Muscle layer of colon (tissue), 2 donors: Measurements from ENCODE around the gene TJP1.
"Not testable (repeated sequence)": the region's sequence is repeated elsewhere in the genome, so short reads cannot be mapped to it uniquely, and the experiment has no call there.

ENCODE experiments used
- H3K27ac ChIP-seq: one replicate; pipeline ENCODE4 v1.7.0; 2013; ENCODE audit warnings: low read depth, mild to moderate bottlenecking, low read length, moderate library complexity
- H3K27me3 ChIP-seq, 2 donors: one replicate each; pipeline ENCODE4 v1.7.0; 2013; ENCODE audit warnings: low read length in 2 of 2, mild to moderate bottlenecking in 2 of 2; ENCODE audit not compliant: insufficient read depth in 2 of 2, control insufficient read depth in 1 of 2
- H3K36me3 ChIP-seq: one replicate; pipeline ENCODE4 v1.7.0; 2013; ENCODE audit warnings: mild to moderate bottlenecking, low read length; ENCODE audit not compliant: insufficient read depth
- H3K4me1 ChIP-seq: one replicate; pipeline ENCODE4 v1.7.0; 2013; ENCODE audit warnings: mild to moderate bottlenecking, low read length; ENCODE audit not compliant: insufficient read depth
- H3K4me3 ChIP-seq, 2 donors: one replicate each; pipeline ENCODE4 v1.7.0; 2013; ENCODE audit warnings: low read length in 2 of 2, low read depth in 1 of 2, mild to moderate bottlenecking in 1 of 2, moderate library complexity in 1 of 2
- H3K9ac ChIP-seq: one replicate; pipeline ENCODE4 v1.7.0; 2013; ENCODE audit warnings: low read length
- H3K9me3 ChIP-seq: one replicate; pipeline ENCODE4 v1.7.0; 2013; ENCODE audit warnings: mild to moderate bottlenecking, low read length
- donor health status: abdominal sarcoma.
- donor health status: Adenocarcinoma of cecum.

The TJP1 gene

DNA sequence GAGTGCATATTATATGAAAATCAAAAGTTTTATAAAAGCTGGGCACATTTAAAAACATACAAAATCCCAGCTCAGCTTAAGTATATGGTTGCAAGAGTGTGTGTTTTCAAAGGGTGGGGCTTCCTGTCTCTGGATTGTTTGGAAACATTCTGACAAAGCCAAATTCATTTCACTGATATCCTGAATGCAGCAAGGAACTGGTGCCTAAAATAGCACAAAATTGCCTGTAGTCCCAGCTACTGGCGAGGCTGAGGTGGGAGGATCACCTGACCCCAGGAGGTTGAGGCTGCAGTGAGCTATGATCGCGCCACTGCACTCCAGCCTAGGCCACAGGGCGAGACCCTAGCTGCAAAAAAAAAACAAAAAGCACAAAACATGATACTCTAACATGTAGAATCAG is 13.0 kb upstream of the TJP1 start:
- Histone ChIP-seq H3K27me3 (no peaks in the 10 kb centered on the region), H3K9me3 (no peaks in the 10 kb centered on the region), H3K4me1 (no peaks in the 10 kb centered on the region), H3K36me3 (no peaks in the 10 kb centered on the region), H3K4me3 (no peak overlapping the region), H3K27ac (no peak overlapping the region), H3K9ac (no peak overlapping the region)

DNA sequence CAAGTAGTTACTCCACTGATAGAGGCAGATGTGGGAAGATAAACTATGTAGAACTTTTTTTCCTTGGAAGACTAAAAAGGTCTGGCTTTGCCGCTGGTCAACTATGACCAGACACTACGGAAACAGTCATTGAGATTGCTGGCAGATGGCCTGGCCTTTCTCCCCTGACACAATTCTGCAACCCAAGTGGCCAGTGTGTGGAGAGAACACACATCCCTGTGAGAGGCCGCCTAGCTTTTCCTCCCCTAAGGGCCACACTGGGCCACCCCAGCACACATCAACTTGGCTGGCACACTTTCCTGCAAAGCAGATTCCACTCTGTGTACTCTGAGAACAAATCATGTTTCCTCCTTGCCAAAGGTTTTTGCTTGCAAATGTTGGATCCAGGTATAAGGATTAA is 10.4 kb upstream of the TJP1 start:
- H3K36me3 ChIP-seq = no peaks in the 10 kb centered on the region
- H3K27me3 ChIP-seq = no peaks in the 10 kb centered on the region
- H3K27ac ChIP-seq = no peak overlapping the region
- no peaks in the 10 kb centered on the region for H3K4me1 ChIP-seq
- no peak overlapping the region for H3K9ac ChIP-seq
- H3K4me3 ChIP-seq = no peak overlapping the region
- no peaks in the 10 kb centered on the region for H3K9me3 ChIP-seq

DNA sequence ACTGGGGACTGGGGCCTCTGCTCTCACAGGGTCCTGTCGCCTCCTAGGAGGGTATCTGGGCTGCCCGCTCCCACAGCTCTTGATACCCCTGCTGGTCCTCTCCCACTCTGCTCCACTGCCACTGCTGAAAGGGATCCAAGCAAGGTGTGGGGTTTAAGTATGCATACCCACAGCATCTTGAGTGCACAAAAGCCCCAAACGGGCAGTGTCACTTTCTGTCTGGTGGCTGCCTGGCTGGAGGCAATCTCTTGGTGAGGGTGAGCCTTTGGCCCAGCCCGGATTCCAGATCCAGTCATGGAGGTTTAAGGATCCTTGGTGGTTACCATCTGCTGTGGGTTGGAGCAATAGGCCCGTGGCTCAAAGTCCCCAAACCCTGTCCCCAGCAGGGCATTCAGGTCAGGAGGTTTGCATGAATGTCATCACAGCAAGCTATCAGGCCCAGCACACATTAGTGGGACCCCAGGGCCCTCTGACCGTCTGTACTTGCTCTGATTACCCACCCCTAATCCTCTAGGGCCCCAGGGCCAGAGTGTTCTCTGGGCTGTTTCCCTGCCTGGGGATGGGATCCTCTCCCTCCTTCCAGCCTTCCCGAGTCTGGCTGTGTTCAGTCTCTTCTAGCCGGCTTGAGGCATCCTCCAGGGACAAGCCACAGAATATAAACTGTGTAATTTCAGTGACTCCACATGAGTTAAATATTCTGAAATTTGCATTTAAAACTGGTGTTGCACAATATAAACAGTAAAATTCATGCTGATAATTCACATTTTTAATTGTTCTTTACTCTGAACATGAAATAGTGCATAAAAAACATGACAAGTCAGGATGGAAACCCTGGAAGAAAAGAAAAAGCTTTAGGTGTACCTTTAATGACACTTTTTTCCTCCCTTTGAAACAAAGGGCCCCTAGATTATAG is 4.9 kb upstream of the TJP1 start:
- no peaks in the 10 kb centered on the region for H3K27me3 ChIP-seq
- H3K36me3 ChIP-seq = no peaks in the 10 kb centered on the region
- H3K9ac ChIP-seq = no peak overlapping the region
- H3K4me1 ChIP-seq = no peaks in the 10 kb centered on the region
- no peak overlapping the region for H3K27ac ChIP-seq
- H3K4me3 ChIP-seq = no peak overlapping the region
- H3K9me3 ChIP-seq = no peaks in the 10 kb centered on the region

DNA sequence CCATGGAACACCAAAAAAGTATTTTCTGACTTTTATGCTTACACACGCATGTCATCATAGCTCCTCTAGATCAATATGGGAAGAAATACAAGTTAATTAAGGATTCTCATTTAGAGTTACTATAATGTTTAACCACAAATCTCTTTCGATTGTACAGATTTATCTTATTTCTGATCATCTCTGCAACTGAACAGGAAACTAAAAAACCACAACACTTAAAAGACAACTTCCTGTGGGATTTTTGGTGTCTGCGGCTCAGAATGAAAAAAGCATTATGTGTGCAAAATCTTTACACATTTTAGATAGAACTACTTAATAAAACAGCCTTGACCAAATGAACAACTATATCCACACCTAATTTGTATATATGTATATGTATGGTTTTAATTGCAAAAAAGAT is 3.0 kb upstream of the TJP1 start:
- no peaks in the 10 kb centered on the region for H3K36me3 ChIP-seq
- H3K4me1 ChIP-seq = no peaks in the 10 kb centered on the region
- H3K27ac ChIP-seq = no peak overlapping the region
- no peaks in the 10 kb centered on the region for H3K9me3 ChIP-seq
- no peak overlapping the region for H3K9ac ChIP-seq
- no peaks in the 10 kb centered on the region for H3K27me3 ChIP-seq
- no peak overlapping the region for H3K4me3 ChIP-seq

DNA sequence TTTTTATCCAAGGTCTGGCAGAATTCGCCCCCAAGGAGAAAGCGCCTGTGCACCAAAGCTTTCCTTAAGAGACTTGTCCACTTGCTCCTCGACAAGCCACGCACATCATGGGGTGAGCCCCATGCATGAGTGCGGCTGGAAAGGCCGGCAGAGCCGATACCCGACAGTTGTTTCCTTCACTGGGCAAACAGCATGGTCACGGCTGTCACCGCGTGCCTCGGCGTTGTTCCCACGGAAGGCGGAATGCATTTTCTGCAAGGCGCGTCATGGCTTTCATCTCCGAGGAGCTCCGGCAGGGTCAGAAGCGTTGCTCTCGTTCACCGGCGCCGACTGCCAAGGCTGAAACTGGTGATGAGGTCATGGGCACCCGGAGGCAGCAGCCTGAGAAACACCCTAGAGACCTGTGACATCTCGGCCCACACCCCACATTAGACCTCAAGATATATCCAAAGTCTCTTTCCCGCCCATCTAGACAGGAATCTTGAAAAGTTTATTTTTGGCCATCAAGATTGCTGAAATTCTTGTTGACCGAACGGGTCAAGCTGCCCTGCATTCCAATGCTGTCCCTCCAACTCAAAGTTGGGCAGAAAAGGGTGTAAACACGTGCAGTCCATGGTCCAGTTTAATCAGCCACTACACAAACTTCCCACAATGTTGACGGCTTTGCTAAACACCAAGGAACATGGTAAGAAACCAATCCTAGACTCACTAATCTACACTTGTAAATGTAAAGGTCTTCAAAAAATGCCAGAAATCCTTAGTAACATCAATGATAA is 604 bp upstream of the TJP1 start:
- no peaks in the 10 kb centered on the region for H3K9me3 ChIP-seq
- no peaks in the 10 kb centered on the region for H3K4me1 ChIP-seq
- peak overlapping the region; percentile 43 to 70 for H3K4me3 ChIP-seq
- no peak overlapping the region for H3K9ac ChIP-seq
- H3K27ac ChIP-seq = peak overlapping the region; percentile 82
- no peaks in the 10 kb centered on the region for H3K36me3 ChIP-seq
- H3K27me3 ChIP-seq = no peaks in the 10 kb centered on the region

DNA sequence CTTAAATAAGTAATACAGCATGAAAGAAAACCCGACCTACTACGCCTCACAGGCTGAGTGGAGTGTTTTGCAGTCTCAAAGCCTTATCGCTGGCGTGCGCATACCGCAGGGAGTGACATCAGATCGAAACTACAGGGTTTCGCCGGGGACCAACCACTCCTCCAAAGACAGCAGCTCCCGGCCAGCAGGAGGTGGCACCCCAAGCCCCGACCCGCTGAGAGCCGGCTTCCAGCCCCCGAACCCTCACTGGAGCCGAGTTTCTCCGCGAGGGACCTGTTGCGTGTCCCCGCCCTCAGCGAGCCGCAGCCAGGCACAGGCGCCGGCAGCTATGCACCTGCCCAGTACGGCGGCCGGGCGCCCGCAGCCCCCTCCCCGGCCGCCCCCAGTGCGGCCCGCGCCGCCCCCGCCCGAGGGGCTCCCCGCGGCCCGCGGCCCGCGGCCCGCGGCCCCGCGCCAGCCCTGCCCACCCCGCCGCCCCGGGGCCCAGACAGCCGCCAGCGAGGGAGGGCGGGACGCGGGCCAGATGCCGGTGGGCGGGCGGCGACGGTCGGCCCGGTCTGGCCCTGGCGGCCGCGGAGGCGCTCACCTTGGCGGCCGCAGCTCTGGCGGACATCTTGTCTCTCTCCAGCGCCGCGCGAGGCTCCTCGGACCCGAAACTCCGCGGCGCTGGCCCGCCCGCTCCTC is 710 bp downstream of the TJP1 start:
- H3K27me3 ChIP-seq = no peaks in the 10 kb centered on the region
- peak overlapping the region; percentile 88 for H3K27ac ChIP-seq
- no peaks in the 10 kb centered on the region for H3K36me3 ChIP-seq
- H3K9ac ChIP-seq = peak overlapping the region; percentile 28
- peaks cover 4% of the 10 kb centered on the region for H3K4me1 ChIP-seq
- no peaks in the 10 kb centered on the region for H3K9me3 ChIP-seq
- peak overlapping the region; percentile 68 to 89 for H3K4me3 ChIP-seq

DNA sequence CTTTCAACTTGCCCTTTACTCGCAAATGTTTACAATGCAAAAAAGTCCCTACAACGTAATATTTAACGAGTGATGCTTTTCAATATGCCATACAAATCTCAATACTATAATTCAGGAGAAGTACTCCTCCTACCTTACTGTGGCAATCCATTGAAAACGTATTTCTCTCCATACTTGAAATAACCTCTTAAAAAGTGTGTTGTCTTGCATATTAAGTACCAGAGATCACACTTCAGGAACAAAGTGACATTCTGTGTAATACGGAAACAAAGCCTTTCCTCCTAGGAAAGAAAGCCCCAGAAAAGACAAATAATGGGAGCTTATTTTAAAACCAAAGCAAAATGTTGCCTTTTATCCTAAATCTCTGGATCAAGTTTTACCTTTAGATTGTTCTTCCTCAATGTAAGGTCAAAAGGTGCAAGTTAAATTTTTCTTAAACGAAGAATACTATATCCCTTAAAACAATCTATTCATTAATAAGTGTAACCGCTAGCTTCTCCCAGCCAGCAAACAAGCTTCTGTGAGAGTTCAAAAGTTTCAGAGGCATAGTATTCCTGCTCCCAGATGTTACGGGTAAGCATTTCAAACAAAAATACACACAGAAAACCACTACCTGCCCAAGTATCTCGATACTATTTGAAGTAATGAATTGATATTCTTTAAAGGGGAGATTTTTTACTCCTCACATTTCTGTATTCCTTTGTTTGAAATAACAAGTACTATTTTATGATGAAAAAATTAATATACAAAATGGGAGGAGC is 1.7 kb downstream of the TJP1 start:
- no peaks in the 10 kb centered on the region for H3K36me3 ChIP-seq
- peak overlapping the region in 1 of 2 donors; percentile 68 for H3K4me3 ChIP-seq
- H3K4me1 ChIP-seq = peaks cover 13% of the 10 kb centered on the region
- H3K9ac ChIP-seq = peak overlapping the region; percentile 28
- no peaks in the 10 kb centered on the region for H3K9me3 ChIP-seq
- H3K27ac ChIP-seq = peak overlapping the region; percentile 39
- H3K27me3 ChIP-seq = no peaks in the 10 kb centered on the region

DNA sequence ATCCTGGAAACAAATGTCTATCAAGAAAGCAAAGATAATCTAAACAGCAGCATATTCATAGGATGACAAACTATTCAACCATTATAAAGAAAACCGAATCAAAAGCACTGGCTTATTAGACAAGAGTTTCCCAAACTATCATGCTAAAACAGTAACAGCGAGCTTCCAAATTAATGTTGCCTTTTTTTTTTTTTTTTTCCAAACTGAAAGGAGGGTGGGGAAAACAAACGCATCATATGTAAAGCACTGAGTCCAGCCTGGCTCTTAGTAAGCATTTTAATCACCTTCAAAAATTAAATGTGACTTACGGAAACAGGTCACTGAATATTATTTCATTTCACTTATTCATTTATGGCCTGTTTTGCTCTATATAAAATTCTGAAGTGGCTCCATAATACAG is 2.3 kb downstream of the TJP1 start:
- Histone ChIP-seq H3K4me1 (peaks cover 15% of the 10 kb centered on the region), H3K9ac (no peak overlapping the region), H3K27ac (no peak overlapping the region), H3K9me3 (no peaks in the 10 kb centered on the region), H3K27me3 (no peaks in the 10 kb centered on the region), H3K36me3 (no peaks in the 10 kb centered on the region), H3K4me3 (peak overlapping the region in 1 of 2 donors; percentile 68)

DNA sequence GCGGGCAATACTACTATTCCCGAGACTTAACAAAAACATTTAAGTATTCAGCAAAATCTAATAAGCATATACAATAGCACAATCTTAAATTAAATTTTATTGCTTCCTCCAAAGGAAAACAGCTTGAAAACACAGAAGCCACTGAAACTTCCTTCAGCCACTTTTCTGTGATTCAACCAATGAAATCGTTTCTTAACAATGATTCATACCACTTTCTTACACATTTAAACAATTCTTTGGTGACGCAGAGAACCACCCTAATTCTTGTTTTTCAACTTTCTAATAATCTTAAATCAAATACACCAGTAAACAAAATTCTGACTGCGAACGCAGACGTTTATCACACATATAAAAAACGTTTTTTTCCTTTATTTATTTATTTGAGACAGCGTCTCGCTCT is 4.1 kb downstream of the TJP1 start:
- Histone ChIP-seq H3K36me3 (no peaks in the 10 kb centered on the region), H3K9me3 (no peaks in the 10 kb centered on the region), H3K9ac (no peak overlapping the region), H3K4me3 (no peak overlapping the region), H3K4me1 (peaks cover 27% of the 10 kb centered on the region), H3K27ac (no peak overlapping the region), H3K27me3 (no peaks in the 10 kb centered on the region)

DNA sequence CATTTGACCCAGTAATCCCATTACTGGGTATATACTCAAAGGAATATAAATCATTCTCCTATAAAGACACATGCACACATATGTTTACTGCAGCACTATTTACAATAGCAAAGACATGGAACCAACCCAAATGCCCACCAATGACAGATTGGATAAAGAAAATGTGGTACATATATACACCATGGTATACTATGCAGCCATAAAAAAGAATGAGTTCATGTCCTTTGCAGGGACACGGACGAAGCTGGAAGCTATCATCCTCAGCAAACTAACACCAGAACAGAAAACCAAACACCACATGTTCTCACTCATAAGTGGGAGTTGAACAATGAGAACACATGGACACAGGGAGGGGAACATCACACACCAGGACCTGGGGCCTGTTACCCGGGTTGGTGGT is 4.8 kb downstream of the TJP1 start:
- not testable (repeated sequence) for H3K27me3 ChIP-seq, H3K9ac ChIP-seq, H3K27ac ChIP-seq, H3K9me3 ChIP-seq, H3K36me3 ChIP-seq, H3K4me3 ChIP-seq
- H3K4me1 ChIP-seq = peaks cover 33% of the 10 kb centered on the region
